Measurements from ENCODE around the gene TNNT1. TPM values are rescaled to one million over a fixed set of nuclear protein-coding genes. Genes with fewer than 3 reads are reported as not detected.
A peak's percentile ranks its signal among the peaks of the same experiment; 100 is the strongest.

Gene TNNT1
- not detected for total RNA-seq

- Mint-ChIP-seq H3K36me3 (ENCODE audit: low read depth) (peaks cover 9% of the 10 kb centered on the region), H3K27me3 (ENCODE audit: low read depth) (peaks cover 38% of the 10 kb centered on the region), H3K4me3 (no peak within 1 kb of the TSS), H3K27ac (no peak within 1 kb of the TSS), H3K4me1 (ENCODE audit: low read depth) (peaks cover 29% of the 10 kb centered on the region), H3K9me3 (ENCODE audit: insufficient read depth) (peaks cover 18% of the 10 kb centered on the region)
- ChIA-PET POLR2A (no interaction called here), CTCF (no interaction called here)
- DNase-seq (no peak), ATAC-seq (no peak)
Observed at GRCh38 chr19:55149078-55150003, at the start of gene TNNT1. Gene TNNT1 (minus strand): TSS chr19:55149206. CDS start chr19:55147157, 2,049 bp downstream.

- DNase-seq: no peak
- H3K36me3 Mint-ChIP-seq (ENCODE audit: low read depth): no peaks in the 10 kb centered on the region
- ATAC-seq: no peak
- no peak overlapping the region for H3K27ac Mint-ChIP-seq
- H3K9me3 Mint-ChIP-seq (ENCODE audit: insufficient read depth): no peaks in the 10 kb centered on the region
- H3K4me3 Mint-ChIP-seq: no peak overlapping the region
- peaks cover 2% of the 10 kb centered on the region for H3K27me3 Mint-ChIP-seq (ENCODE audit: low read depth)
- POLR2A ChIA-PET: interaction anchor here (0.6 kb wide), 1 partner anchor 27 kb away, joined by 3 read pairs; no protein-coding TSS in a partner anchor
- no peaks in the 10 kb centered on the region for H3K4me1 Mint-ChIP-seq (ENCODE audit: low read depth)
- CTCF ChIA-PET: no interaction called here
Observed at GRCh38 chr19:55198651-55199050, 49.6 kb upstream of the TNNT1 start.

- no peaks in the 10 kb centered on the region for H3K9me3 Mint-ChIP-seq (ENCODE audit: insufficient read depth)
- no peak for ATAC-seq
- no peak overlapping the region for H3K27ac Mint-ChIP-seq
- no peaks in the 10 kb centered on the region for H3K4me1 Mint-ChIP-seq (ENCODE audit: low read depth)
- H3K27me3 Mint-ChIP-seq (ENCODE audit: low read depth): peaks cover 2% of the 10 kb centered on the region
- POLR2A ChIA-PET: no interaction called here
- H3K4me3 Mint-ChIP-seq: no peak overlapping the region
- no peak for DNase-seq
- H3K36me3 Mint-ChIP-seq (ENCODE audit: low read depth): no peaks in the 10 kb centered on the region
- CTCF ChIA-PET: no interaction called here
Observed at GRCh38 chr19:55197528-55197927, 48.5 kb upstream of the TNNT1 start.

GRCh38 chr19:55196803-55197202, 47.8 kb upstream of the TNNT1 start:
- POLR2A ChIA-PET: no interaction called here
- DNase-seq (no peak), ATAC-seq (no peak)
- CTCF ChIA-PET: no interaction called here
- Mint-ChIP-seq H3K27ac (no peak overlapping the region), H3K4me1 (ENCODE audit: low read depth) (no peaks in the 10 kb centered on the region), H3K36me3 (ENCODE audit: low read depth) (no peaks in the 10 kb centered on the region), H3K27me3 (ENCODE audit: low read depth) (peaks cover 2% of the 10 kb centered on the region), H3K9me3 (ENCODE audit: insufficient read depth) (no peaks in the 10 kb centered on the region), H3K4me3 (no peak overlapping the region)

GRCh38 chr19:55193481-55193880, 44.5 kb upstream of the TNNT1 start:
- POLR2A ChIA-PET: interaction anchor here (1.1 to 1.2 kb wide), 2 partner anchors 11 to 214 kb away, joined by 4 read pairs; partner anchors contain the start of gene UBE2S
- H3K27ac Mint-ChIP-seq: no peak overlapping the region
- ATAC-seq: no peak
- CTCF ChIA-PET: no interaction called here
- no peaks in the 10 kb centered on the region for H3K9me3 Mint-ChIP-seq (ENCODE audit: insufficient read depth)
- H3K4me1 Mint-ChIP-seq (ENCODE audit: low read depth): peaks cover 9% of the 10 kb centered on the region
- DNase-seq: no peak
- no peaks in the 10 kb centered on the region for H3K36me3 Mint-ChIP-seq (ENCODE audit: low read depth)
- no peaks in the 10 kb centered on the region for H3K27me3 Mint-ChIP-seq (ENCODE audit: low read depth)
- H3K4me3 Mint-ChIP-seq: no peak overlapping the region

- POLR2A ChIA-PET: no interaction called here
- Mint-ChIP-seq H3K9me3 (ENCODE audit: insufficient read depth) (no peaks in the 10 kb centered on the region), H3K36me3 (ENCODE audit: low read depth) (no peaks in the 10 kb centered on the region), H3K27ac (no peak overlapping the region), H3K4me1 (ENCODE audit: low read depth) (peaks cover 20% of the 10 kb centered on the region), H3K27me3 (ENCODE audit: low read depth) (peaks cover 2% of the 10 kb centered on the region), H3K4me3 (no peak overlapping the region)
- ATAC-seq: no peak
- CTCF ChIA-PET: no interaction called here
- DNase-seq: no peak
Observed at GRCh38 chr19:55189403-55189835, 40.4 kb upstream of the TNNT1 start.

- peak overlapping the region; percentile 32 for H3K27ac Mint-ChIP-seq
- no peaks in the 10 kb centered on the region for H3K9me3 Mint-ChIP-seq (ENCODE audit: insufficient read depth)
- no peak for ATAC-seq
- no peaks in the 10 kb centered on the region for H3K36me3 Mint-ChIP-seq (ENCODE audit: low read depth)
- no peak overlapping the region for H3K4me3 Mint-ChIP-seq
- ChIA-PET POLR2A (no interaction called here), CTCF (no interaction called here)
- no peak for DNase-seq
- peaks cover 23% of the 10 kb centered on the region for H3K4me1 Mint-ChIP-seq (ENCODE audit: low read depth)
- H3K27me3 Mint-ChIP-seq (ENCODE audit: low read depth): peaks cover 2% of the 10 kb centered on the region
Observed at GRCh38 chr19:55188625-55189024, 39.6 kb upstream of the TNNT1 start.

GRCh38 chr19:55186080-55186479, 37.1 kb upstream of the TNNT1 start:
- H3K27me3 Mint-ChIP-seq (ENCODE audit: low read depth): peaks cover 13% of the 10 kb centered on the region
- H3K27ac Mint-ChIP-seq: no peak overlapping the region
- H3K36me3 Mint-ChIP-seq (ENCODE audit: low read depth): no peaks in the 10 kb centered on the region
- ChIA-PET CTCF (no interaction called here), POLR2A (no interaction called here)
- DNase-seq (no peak), ATAC-seq (no peak)
- no peak overlapping the region for H3K4me3 Mint-ChIP-seq
- H3K9me3 Mint-ChIP-seq (ENCODE audit: insufficient read depth): no peaks in the 10 kb centered on the region
- H3K4me1 Mint-ChIP-seq (ENCODE audit: low read depth): peaks cover 23% of the 10 kb centered on the region

- Mint-ChIP-seq H3K36me3 (ENCODE audit: low read depth) (no peaks in the 10 kb centered on the region), H3K9me3 (ENCODE audit: insufficient read depth) (no peaks in the 10 kb centered on the region), H3K27ac (no peak overlapping the region), H3K4me3 (no peak overlapping the region), H3K27me3 (ENCODE audit: low read depth) (peaks cover 32% of the 10 kb centered on the region), H3K4me1 (ENCODE audit: low read depth) (peaks cover 35% of the 10 kb centered on the region)
- ChIA-PET POLR2A (no interaction called here), CTCF (no interaction called here)
- ATAC-seq (no peak), DNase-seq (no peak)
Observed at GRCh38 chr19:55181740-55182139, 32.7 kb upstream of the TNNT1 start.

GRCh38 chr19:55179606-55180484, 30.8 kb upstream of the TNNT1 start, which contains the start of gene SYT5:
Gene SYT5 (minus strand): TSS chr19:55180289. CDS start chr19:55179041, 1,248 bp downstream.
- H3K9me3 Mint-ChIP-seq (ENCODE audit: insufficient read depth): peaks cover 3% of the 10 kb centered on the region
- peak within 1 kb of the TSS; percentile 67 for H3K27ac Mint-ChIP-seq
- ChIA-PET POLR2A (interaction anchor here (0.7 to 1.1 kb wide), 2 partner anchors 79 to 228 kb away, joined by 4 read pairs; partner anchors contain the start of genes PPP6R1 and UBE2S), CTCF (no interaction called here)
- peak within 1 kb of the TSS; percentile 65 for H3K4me3 Mint-ChIP-seq
- H3K27me3 Mint-ChIP-seq (ENCODE audit: low read depth): peaks cover 43% of the 10 kb centered on the region
- no peaks in the 10 kb centered on the region for H3K36me3 Mint-ChIP-seq (ENCODE audit: low read depth)
- peak; percentile 74 for DNase-seq
- peaks cover 33% of the 10 kb centered on the region for H3K4me1 Mint-ChIP-seq (ENCODE audit: low read depth)
- peak; percentile 54 for ATAC-seq

GRCh38 chr19:55178781-55179599, 30.0 kb upstream of the TNNT1 start:
- H3K4me1 Mint-ChIP-seq (ENCODE audit: low read depth): peaks cover 36% of the 10 kb centered on the region
- H3K9me3 Mint-ChIP-seq (ENCODE audit: insufficient read depth): peaks cover 3% of the 10 kb centered on the region
- peak; percentile 96 for DNase-seq
- ChIA-PET CTCF (interaction anchor here (1.5 kb wide), 1 partner anchor 13 kb away, joined by 4 read pairs; the partner anchor contains the start of gene DNAAF3), POLR2A (interaction anchor here (0.6 to 0.7 kb wide), 2 partner anchors 31 to 229 kb away, joined by 3 to 4 read pairs; partner anchors contain the start of gene UBE2S)
- peak overlapping the region; percentile 67 for H3K27ac Mint-ChIP-seq
- H3K4me3 Mint-ChIP-seq: peak overlapping the region; percentile 65
- no peaks in the 10 kb centered on the region for H3K36me3 Mint-ChIP-seq (ENCODE audit: low read depth)
- ATAC-seq: peak; percentile 83
- peaks cover 49% of the 10 kb centered on the region for H3K27me3 Mint-ChIP-seq (ENCODE audit: low read depth)
